VCaP (cell line): ENCODE data around the gene CEP55.

Source experiments
- H3K27ac ChIP-seq: fragments of 450-650 bp; 2 replicates; pipeline ENCODE4 v1.5.1; 2017
- CTCF ChIP-seq: fragments of 450-650 bp; conservative IDR thresholded peaks from 2 replicates; pipeline ENCODE4 v1.5.1; 2017; ENCODE audit warnings: mild to moderate bottlenecking, moderate library complexity

Gene CEP55

GRCh38 chr10:93462881-93463280 lies 33.5 kb upstream of the CEP55 start:
- H3K27ac ChIP-seq, result peak overlapping the region; percentile 23; the same call in 1 of the 2 replicates

GRCh38 chr10:93463723-93464476 lies 32.5 kb upstream of the CEP55 start:
- H3K27ac ChIP-seq, result peak overlapping the region; percentile 98
- TF ChIP-seq CTCF, result no peak

More at GRCh38 chr10:93462881-93463280, 33.5 kb upstream of the CEP55 start:
- TF ChIP-seq CTCF, result no peak

- peak overlapping the region; percentile 98 for H3K27ac ChIP-seq
Measured at GRCh38 chr10:93464776-93465388, 31.5 kb upstream of the CEP55 start.

GRCh38 chr10:93465806-93466675 lies 30.4 kb upstream of the CEP55 start:
- TF ChIP-seq CTCF, result no peak
- H3K27ac ChIP-seq, result peak overlapping the region; percentile 98

More at GRCh38 chr10:93464776-93465388, 31.5 kb upstream of the CEP55 start:
- TF ChIP-seq CTCF, result no peak

GRCh38 chr10:93467635-93468034 lies 28.8 kb upstream of the CEP55 start:
- peak overlapping the region; percentile 98 for H3K27ac ChIP-seq

GRCh38 chr10:93468461-93469213 lies 27.8 kb upstream of the CEP55 start:
- H3K27ac ChIP-seq, result peak overlapping the region; percentile 98; the same call in 1 of the 2 replicates
- TF ChIP-seq CTCF, result no peak

- H3K27ac ChIP-seq, result no peak overlapping the region
- TF ChIP-seq CTCF, result no peak
Measured at GRCh38 chr10:93469454-93469853, 27.0 kb upstream of the CEP55 start.
